ENCODE data around the gene OR2AE1. TPM values are rescaled to one million over a fixed set of nuclear protein-coding genes. Genes with fewer than 3 reads are reported as not detected.
A peak's percentile ranks its signal among the peaks of the same experiment; 100 is the strongest.
"Not testable (repeated sequence)": the region's sequence is repeated elsewhere in the genome, so short reads cannot be mapped to it uniquely, and the experiment has no call there.

Gene OR2AE1, protein sequence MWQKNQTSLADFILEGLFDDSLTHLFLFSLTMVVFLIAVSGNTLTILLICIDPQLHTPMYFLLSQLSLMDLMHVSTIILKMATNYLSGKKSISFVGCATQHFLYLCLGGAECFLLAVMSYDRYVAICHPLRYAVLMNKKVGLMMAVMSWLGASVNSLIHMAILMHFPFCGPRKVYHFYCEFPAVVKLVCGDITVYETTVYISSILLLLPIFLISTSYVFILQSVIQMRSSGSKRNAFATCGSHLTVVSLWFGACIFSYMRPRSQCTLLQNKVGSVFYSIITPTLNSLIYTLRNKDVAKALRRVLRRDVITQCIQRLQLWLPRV
- polyA plus RNA-seq (ENCODE audit: insufficient read length): not detected

DNA sequence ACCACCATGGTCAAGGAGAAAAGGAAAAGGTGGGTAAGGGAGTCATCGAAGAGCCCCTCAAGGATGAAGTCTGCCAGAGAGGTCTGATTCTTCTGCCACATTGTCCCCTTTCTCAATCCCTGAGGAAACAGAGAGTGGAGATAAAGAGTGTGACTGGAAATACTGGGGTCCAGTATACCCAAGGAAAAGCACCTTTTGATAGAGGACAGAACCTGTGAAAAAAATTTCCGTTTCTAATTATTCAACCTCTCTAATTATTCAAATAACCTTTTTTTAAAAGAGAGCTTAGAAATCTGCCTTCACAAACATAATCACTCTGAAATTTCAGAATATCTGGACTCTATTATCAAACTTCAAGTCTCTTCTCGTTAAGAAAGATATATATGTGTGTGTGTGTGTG, at the start of gene OR2AE1:
Gene OR2AE1 (minus strand): TSS at position 101 of the 400 bp plus-strand sequence. CDS start 0 bp downstream, at position 101.
- DNase-seq: no peak

DNA sequence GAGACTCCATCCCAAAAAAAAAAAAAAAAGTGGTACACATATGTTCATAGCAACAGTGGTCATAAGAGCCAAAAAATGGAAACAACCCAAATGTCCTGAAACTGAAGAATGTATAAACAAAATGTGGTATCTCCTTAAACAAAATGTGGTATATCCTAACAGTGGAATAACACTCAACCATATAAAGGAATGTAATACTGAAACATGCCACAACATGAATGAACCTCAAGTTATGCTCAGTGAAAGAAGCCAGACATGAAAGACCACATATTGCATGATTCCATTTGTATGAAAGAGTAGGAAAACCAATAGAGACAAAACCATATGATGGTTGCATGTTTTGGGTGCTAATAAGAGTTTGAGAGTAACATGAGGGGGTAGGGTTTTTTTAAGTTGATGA, 49.5 kb upstream of the OR2AE1 start:
- DNase-seq: no peak

DNA sequence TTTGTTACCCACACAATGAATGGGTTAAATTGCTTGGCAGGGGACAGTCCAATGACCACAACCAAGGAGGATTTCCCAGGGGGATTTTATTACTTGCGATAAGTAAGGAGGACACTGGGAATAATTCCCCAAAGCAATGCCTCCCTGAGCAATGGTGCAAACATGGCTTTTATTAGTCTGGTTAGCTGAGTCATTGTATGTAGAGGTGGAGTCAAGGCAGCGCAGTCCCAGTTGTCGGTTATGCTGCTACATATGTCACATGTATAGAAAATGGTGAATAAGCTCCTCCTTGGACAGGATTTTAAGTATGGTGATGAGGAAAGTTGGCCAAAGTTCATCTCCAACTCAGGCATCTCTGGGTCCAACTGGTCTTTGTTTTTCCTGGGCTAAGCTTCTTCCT, 46.4 kb upstream of the OR2AE1 start:
- no peak for DNase-seq

DNA sequence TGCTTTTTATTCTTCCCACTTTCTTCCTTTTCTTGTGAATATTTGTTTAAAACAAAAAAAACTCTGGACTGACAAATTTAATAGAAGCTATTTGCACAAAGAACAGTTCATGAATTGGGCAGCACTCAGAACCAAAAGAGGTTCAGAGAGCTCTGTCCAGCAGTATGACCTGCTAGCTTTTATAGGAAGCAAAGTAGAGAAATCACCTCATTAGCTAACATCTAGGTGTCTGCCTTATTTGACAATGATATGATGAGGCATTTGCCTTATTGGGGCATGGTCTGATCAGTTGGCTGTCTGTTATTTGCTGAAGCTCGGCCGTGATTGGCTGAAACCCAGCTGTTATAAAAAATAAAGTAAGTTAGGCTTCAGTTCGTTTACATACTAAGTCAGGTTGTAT, 43.3 kb upstream of the OR2AE1 start:
- no peak for DNase-seq

GRCh38 chr7:99919814-99920112, 42.9 kb upstream of the OR2AE1 start:
- DNase-seq: no peak

DNA sequence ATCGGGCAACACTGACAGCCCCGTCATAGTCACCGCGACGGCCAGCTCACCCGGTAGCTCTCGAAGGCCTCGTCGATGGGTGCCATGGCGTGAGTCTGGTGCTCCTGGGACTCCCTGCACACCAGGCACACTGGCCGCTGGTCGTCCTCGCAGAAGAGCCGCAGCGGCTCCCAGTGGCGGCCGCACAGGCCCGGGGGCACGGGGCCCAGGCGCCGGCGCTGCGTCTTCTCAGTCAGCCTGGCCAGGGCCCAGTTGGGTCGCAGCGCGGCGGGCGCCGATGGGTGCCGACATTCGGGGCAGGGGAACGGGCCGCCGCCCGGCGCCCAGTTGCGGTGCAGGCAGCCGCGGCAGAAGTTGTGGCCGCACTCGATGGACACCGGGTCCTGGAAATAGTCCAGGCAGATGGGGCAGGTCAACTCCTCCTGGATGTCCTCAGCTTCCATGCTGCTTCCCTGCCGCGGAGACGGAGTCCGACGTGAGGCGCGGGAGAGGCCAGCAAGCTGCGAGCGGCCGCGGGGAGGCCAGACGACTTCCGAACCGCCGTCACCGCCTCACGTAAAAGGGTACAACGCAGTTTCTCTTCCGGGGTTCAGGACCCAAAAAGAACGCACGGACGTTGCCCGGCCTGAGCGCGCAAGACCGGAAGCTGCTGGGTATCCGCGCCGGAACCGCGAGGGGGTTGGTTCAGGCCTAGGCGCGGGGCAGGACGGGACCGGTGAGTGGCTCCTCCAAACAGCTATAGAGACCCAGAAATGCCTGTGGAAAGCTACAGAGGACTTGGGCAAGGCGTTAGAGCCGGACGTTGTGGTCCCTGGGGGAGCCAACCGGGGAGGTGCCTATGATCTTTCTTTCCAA, 42.4 kb upstream of the OR2AE1 start, which contains the start of gene TRIM4:
Gene TRIM4 (minus strand): TSS at position 572 of the 855 bp plus-strand sequence. CDS start 129 bp downstream, at position 443.
- peak; percentile 90 for DNase-seq

DNA sequence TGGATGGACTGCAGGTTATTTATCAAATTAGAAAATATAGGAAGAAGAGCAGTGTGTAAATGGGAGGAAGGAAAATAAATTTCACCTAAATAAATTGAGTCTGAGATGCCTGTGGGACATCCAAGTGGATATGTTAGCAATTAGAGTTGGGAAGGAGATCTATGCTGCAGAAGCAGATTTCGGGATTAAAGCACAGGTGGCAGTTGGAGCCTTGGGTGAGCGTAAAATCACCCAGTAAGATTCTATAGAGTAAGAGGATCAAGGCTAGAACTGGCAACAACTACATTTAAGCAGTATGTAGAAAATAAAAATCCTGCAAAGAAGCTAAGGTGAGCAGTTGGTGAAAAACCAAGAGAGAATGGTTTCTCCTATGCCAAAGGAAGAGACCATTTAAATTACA, 34.1 kb upstream of the OR2AE1 start:
- no peak for DNase-seq

DNA sequence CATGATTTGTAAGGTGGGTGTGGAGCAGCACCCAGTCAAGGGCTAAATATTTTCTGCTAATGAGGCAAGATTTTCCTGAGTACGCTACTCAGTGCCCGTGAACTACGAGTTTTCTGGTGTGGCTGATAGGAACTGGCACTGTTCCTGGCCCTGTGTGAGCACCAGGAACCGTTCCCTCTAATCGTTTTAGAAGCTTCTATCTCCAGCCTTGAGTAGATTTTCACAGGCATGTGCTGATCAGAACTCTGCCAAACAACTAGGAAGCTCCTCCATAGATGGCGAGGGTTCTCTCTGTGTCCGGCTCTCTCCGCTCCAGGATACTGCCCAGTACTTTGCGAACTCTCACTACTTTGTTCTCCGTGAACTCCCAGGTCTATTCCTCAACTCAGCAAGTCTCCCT, 24.7 kb upstream of the OR2AE1 start:
- no peak for DNase-seq

GRCh38 chr7:99899830-99900519, 23.1 kb upstream of the OR2AE1 start:
- no peak for DNase-seq

GRCh38 chr7:99898836-99899235, 22.0 kb upstream of the OR2AE1 start:
- DNase-seq: no peak

GRCh38 chr7:99898023-99898357, 21.2 kb upstream of the OR2AE1 start:
- DNase-seq: no peak

DNA sequence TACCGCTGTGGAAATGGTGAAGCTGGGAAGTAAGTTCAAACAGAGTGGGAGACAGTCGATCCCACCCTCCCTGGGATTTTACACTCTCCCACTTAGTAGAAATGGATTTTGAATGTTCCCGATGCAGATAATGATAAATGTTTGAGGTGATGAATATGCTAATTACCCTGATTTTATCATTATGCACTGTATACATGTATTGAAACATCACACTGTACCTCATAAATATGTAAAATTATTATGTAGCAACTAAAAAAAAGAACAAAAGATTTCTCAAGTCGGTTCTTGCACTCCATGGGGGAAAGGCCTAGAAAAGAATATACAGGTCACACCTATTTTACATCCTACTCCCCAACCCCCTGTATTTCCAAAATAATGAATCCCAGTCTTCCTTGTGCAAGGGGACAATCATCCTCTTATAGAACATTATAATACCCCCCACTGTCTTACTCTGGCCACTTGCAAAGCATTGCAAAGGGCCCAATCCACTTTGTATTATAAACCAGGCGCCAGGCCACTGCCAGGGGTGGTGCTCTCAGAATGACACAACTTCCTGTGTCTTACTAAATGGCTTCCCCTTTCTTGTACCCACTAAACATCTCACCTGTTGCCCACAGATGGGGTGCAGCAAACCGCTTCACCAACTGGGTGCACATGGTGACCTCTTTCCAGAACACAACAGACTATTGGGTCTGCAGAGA, 20.6 kb upstream of the OR2AE1 start:
- no peak for DNase-seq

DNA sequence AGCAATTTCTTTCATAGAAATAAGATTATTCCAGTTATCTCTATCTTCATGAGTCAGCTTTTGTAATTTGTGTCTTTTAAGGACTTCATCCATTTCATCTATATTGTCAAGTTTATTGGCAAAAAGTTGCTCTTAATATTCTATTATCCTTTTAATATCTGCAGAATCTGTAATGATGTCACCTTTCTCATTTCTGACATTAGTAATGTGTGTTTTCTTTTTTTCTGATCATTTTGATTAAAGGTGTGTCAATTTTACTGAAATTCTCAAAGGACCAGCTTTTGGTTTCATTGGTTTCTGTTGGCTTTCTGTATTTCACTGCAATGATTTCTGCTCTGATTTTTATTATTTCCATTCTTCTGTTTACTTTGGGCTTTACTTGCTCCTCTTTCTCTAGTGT, 17.9 kb upstream of the OR2AE1 start:
- DNase-seq: no peak

DNA sequence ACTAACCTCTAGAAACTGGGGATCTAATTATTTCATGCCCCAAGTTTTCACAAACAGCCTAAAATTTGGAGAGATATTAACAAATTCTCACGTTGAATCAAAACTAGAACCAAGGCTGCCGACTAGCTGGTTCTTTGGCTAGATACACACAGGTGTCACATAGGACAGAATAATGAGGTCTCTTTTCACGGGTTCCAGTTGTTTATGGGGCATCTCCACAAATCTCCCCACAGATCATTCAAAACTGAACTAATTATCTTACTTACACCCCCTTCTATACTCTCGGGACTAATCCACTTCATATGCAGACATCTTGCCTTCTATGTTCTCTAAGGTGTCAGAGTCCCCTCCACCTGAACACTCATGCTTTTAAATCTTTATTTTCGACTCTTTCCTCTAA, 16.4 kb upstream of the OR2AE1 start:
- DNase-seq: no peak

DNA sequence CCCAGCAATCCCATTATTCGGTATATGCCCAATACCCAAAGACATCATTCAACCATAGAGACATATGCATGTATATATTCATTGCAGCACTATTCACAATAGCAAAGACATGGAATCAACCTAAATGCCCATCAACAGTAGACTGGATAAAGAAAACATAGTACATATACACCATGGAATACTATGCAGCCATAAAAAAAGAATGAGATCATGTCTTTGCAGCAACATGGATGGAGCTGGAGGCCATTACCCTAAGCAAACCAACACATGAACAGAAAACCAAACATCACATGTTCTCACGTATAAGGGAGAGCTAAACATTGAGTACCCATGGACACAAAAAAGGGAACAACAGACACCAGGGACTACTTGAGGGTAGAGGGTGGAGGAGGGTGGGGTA, 13.5 kb upstream of the OR2AE1 start:
- not testable (repeated sequence) for DNase-seq

DNA sequence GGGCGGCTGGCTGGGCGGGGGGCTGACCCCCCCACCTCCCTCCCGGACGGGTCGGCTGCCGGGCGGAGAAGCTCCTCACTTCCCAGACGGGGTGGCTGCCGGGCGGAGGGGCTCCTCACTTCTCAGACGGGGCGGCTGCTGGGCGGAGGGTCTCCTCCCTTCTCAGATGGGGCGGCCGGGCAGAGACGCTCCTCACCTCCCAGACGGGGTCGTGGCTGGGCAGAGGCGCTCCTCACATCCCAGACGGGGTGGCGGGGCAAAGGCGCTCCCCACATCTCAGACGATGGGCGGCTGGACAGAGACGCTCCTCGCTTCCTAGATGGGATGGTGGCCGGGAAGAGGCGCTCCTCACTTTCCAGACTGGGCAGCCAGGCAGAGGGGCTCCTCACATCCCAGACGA, 11.5 kb upstream of the OR2AE1 start:
- DNase-seq: not testable (repeated sequence)

- no peak for DNase-seq
Measured at GRCh38 chr7:99881370-99881769, 4.5 kb upstream of the OR2AE1 start.

GRCh38 chr7:99876491-99876890, 342 bp downstream of the OR2AE1 start:
- no peak for DNase-seq

GRCh38 chr7:99868246-99868645, 8.6 kb downstream of the OR2AE1 start:
- no peak for DNase-seq

DNA sequence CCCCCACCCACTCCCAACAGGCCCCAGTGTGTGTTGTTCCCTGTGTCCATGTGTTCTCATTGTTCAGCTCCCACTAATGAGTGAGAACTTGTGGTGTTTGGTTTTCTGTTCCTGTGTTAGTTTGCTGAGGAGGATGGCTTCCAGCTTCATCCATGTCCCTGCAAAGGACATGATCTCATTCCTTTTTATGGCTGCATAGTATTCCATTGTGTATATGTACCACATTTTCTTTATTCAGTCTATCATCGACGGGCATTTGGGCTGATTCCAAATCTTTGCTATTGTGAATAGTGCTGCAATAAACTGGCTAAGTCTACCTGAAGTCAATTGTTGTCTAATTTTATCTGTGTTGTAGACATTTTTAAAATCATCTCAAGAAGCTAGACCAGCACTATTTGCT, 9.4 kb downstream of the OR2AE1 start:
- DNase-seq: not testable (repeated sequence)

DNA sequence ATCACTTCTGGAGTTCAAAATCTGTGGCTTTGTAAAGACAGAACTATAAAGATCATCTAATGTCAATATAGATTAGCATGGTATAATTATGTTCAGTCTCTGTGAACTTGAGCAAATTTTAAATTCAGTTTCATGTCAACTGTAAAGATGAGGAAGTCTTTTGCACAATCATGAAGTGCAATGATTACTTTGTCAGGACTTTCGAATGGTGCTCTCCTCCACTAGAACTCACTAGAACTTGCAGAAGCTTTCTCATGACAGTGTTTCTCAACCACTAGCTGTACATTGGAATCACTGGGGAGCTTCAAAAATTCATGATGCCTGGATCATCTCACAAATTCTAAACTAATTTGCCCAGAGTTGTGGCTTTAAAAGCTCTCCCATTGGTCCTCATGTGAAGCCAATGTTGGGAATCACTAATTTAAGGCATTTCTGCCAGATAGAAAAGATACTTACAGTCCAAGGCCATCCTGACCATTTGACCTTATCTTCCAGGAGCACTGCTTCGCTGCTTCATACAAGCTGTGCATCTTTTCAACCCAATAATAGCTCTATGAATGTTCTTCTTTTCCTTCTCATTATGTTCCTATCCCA, 12.9 kb downstream of the OR2AE1 start:
- DNase-seq: no peak
